ENCODE data around the gene RASSF8. TPM values are rescaled to one million over a fixed set of nuclear protein-coding genes. Genes with fewer than 3 reads are reported as not detected.

RASSF8 gene
- total and polyA plus RNA-seq, 3 experiments from 2014 or later, result 0.31 TPM; not detected in 2

GRCh38 chr12:26100666-26101349 lies 142.3 kb downstream of the RASSF8 start:
- no peak overlapping the region for H3K27ac ChIP-seq (ENCODE audit: low read depth, low read length)
- POLR2A ChIA-PET, result no interaction called here
- Mint-ChIP-seq H3K27me3 (peaks cover 9 to 45% of the 10 kb centered on the region in 2 donors), H3K4me1 (no peaks in the 10 kb centered on the region), H3K36me3 (no peaks in the 10 kb centered on the region), H3K4me3 (no peak overlapping the region), H3K27ac (no peak overlapping the region), H3K9me3 (no peaks in the 10 kb centered on the region)
- H3K27me3 ChIP-seq (ENCODE audit: insufficient read depth, low read length, poor library complexity, severe bottlenecking), result peaks cover 18% of the 10 kb centered on the region
- CTCF ChIA-PET, result no interaction called here
- no peaks in the 10 kb centered on the region for H3K4me1 ChIP-seq (ENCODE audit: insufficient read depth, low read length)
- no peaks in the 10 kb centered on the region for H3K36me3 ChIP-seq (ENCODE audit: insufficient read depth, low read length)
- no peak for DNase-seq
- H3K4me3 ChIP-seq (ENCODE audit: low read length), result no peak overlapping the region
- no peaks in the 10 kb centered on the region for H3K9me3 ChIP-seq (ENCODE audit: low read length)

DNA sequence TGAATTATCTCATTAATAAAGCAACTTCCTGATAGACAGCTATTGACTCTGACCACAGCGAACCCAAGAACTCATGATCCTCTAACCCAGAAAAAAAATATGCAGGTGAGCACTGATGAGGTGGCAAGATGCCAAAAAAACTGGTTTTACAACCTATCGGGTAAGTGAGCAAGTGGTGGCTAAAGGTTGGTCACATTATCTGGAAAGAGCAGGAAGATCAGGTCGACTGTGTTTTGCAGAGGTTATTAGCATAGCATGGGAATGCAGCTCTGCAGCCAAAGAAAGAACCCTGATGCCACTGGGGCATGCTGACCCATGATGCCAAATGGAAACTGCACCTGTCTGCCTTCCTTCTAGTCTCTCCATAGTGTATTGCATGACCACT lies 142.9 kb downstream of the RASSF8 start:
- Mint-ChIP-seq H3K4me1 (no peaks in the 10 kb centered on the region), H3K36me3 (no peaks in the 10 kb centered on the region), H3K27ac (no peak overlapping the region), H3K9me3 (no peaks in the 10 kb centered on the region), H3K4me3 (no peak overlapping the region), H3K27me3 (peaks cover 11 to 45% of the 10 kb centered on the region in 2 donors)
- H3K9me3 ChIP-seq (ENCODE audit: low read length), result no peaks in the 10 kb centered on the region
- H3K4me1 ChIP-seq (ENCODE audit: insufficient read depth, low read length), result no peaks in the 10 kb centered on the region
- no peak overlapping the region for H3K4me3 ChIP-seq (ENCODE audit: low read length)
- ChIA-PET CTCF (no interaction called here), POLR2A (no interaction called here)
- no peak for DNase-seq
- H3K27ac ChIP-seq (ENCODE audit: low read depth, low read length), result no peak overlapping the region
- H3K36me3 ChIP-seq (ENCODE audit: insufficient read depth, low read length), result no peaks in the 10 kb centered on the region
- H3K27me3 ChIP-seq (ENCODE audit: insufficient read depth, low read length, poor library complexity, severe bottlenecking), result peaks cover 19% of the 10 kb centered on the region

GRCh38 chr12:26101763-26102162 lies 143.3 kb downstream of the RASSF8 start:
- DNase-seq, result no peak
- Mint-ChIP-seq H3K4me1 (no peaks in the 10 kb centered on the region), H3K4me3 (no peak overlapping the region), H3K27me3 (peaks cover 14 to 45% of the 10 kb centered on the region in 2 donors), H3K9me3 (no peaks in the 10 kb centered on the region), H3K36me3 (no peaks in the 10 kb centered on the region), H3K27ac (no peak overlapping the region)
- H3K4me3 ChIP-seq (ENCODE audit: low read length), result no peak overlapping the region
- H3K4me1 ChIP-seq (ENCODE audit: insufficient read depth, low read length), result no peaks in the 10 kb centered on the region
- H3K27ac ChIP-seq (ENCODE audit: low read depth, low read length), result no peak overlapping the region
- POLR2A ChIA-PET, result no interaction called here
- no peaks in the 10 kb centered on the region for H3K36me3 ChIP-seq (ENCODE audit: insufficient read depth, low read length)
- H3K9me3 ChIP-seq (ENCODE audit: low read length), result no peaks in the 10 kb centered on the region
- H3K27me3 ChIP-seq (ENCODE audit: insufficient read depth, low read length, poor library complexity, severe bottlenecking), result peaks cover 20% of the 10 kb centered on the region
- CTCF ChIA-PET, result no interaction called here

GRCh38 chr12:26102953-26103352 lies 144.5 kb downstream of the RASSF8 start:
- ChIA-PET CTCF (no interaction called here), POLR2A (no interaction called here)
- Histone ChIP-seq H3K27ac (ENCODE audit: low read depth, low read length) (no peak overlapping the region), H3K27me3 (ENCODE audit: insufficient read depth, low read length, poor library complexity, severe bottlenecking) (peaks cover 20% of the 10 kb centered on the region), H3K4me3 (ENCODE audit: low read length) (no peak overlapping the region), H3K9me3 (ENCODE audit: low read length) (no peaks in the 10 kb centered on the region), H3K4me1 (ENCODE audit: insufficient read depth, low read length) (no peaks in the 10 kb centered on the region), H3K36me3 (ENCODE audit: insufficient read depth, low read length) (no peaks in the 10 kb centered on the region)
- Mint-ChIP-seq H3K4me1 (no peaks in the 10 kb centered on the region), H3K9me3 (no peaks in the 10 kb centered on the region), H3K36me3 (no peaks in the 10 kb centered on the region), H3K27ac (no peak overlapping the region), H3K4me3 (no peak overlapping the region), H3K27me3 (peaks cover 13 to 52% of the 10 kb centered on the region in 2 donors)
- no peak for DNase-seq

DNA sequence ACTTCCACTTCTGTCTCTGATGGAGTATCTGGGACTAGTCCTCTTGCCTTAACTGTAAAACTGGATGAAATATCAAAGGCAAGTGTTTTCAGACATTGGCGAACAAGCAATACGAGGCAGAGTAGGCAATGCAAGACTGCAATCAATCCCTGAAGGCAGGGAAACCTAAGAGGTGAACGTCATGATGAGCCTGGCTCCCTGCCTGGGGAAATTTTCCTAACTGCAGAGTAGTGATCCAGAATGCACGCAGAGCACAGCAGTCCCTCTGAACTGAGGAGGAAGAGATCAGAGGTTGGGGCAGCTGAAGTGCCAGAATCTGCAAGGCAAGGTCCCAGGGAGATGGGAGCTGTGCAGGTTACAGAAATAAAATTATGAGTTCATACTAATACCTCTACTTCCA lies 147.9 kb downstream of the RASSF8 start:
- Histone ChIP-seq H3K4me1 (ENCODE audit: insufficient read depth, low read length) (no peaks in the 10 kb centered on the region), H3K27me3 (ENCODE audit: insufficient read depth, low read length, poor library complexity, severe bottlenecking) (peaks cover 11% of the 10 kb centered on the region), H3K36me3 (ENCODE audit: insufficient read depth, low read length) (no peaks in the 10 kb centered on the region), H3K4me3 (ENCODE audit: low read length) (no peak overlapping the region), H3K27ac (ENCODE audit: low read depth, low read length) (no peak overlapping the region), H3K9me3 (ENCODE audit: low read length) (no peaks in the 10 kb centered on the region)
- H3K4me1 Mint-ChIP-seq, result no peaks in the 10 kb centered on the region
- H3K36me3 Mint-ChIP-seq, result no peaks in the 10 kb centered on the region
- DNase-seq, result no peak
- H3K9me3 Mint-ChIP-seq, result no peaks in the 10 kb centered on the region
- H3K27me3 Mint-ChIP-seq, result peaks cover 17 to 49% of the 10 kb centered on the region in 2 donors
- no peak overlapping the region for H3K4me3 Mint-ChIP-seq
- ChIA-PET POLR2A (no interaction called here), CTCF (no interaction called here)
- no peak overlapping the region for H3K27ac Mint-ChIP-seq

DNA sequence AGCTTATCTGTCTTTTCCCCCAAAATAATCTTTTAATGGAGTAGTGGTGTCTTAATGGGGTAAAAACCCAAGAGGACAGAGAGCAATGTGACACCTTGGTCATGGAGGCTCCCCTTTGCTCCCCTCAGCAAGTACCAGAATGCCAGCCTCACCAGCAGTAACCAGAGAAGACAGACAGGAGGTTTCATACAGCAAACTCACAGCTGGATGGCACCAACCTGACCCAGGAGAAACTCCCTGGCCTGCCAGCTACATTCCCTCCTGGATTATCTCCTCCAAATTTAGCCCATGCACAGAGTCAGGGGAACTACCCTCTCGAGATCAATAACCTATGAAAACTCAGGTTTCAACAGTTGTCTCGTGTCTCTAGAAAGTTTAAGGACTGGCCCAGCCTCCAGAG lies 150.4 kb downstream of the RASSF8 start:
- ChIA-PET CTCF (interaction anchor here (1.1 kb wide), 1 partner anchor 12 kb away, joined by 4 read pairs; no protein-coding TSS in a partner anchor), POLR2A (no interaction called here)
- Histone ChIP-seq H3K27me3 (ENCODE audit: insufficient read depth, low read length, poor library complexity, severe bottlenecking) (peaks cover 3% of the 10 kb centered on the region), H3K4me3 (ENCODE audit: low read length) (no peak overlapping the region), H3K36me3 (ENCODE audit: insufficient read depth, low read length) (no peaks in the 10 kb centered on the region), H3K4me1 (ENCODE audit: insufficient read depth, low read length) (peaks cover 3% of the 10 kb centered on the region), H3K27ac (ENCODE audit: low read depth, low read length) (no peak overlapping the region), H3K9me3 (ENCODE audit: low read length) (no peaks in the 10 kb centered on the region)
- Mint-ChIP-seq H3K9me3 (no peaks in the 10 kb centered on the region), H3K36me3 (no peaks in the 10 kb centered on the region), H3K4me3 (peak overlapping the region in 1 of 7 donors; percentile 34), H3K4me1 (peaks cover 4 to 8% (median 8%) of the 10 kb centered on the region in 3 donors), H3K27ac (no peak overlapping the region), H3K27me3 (peaks cover 28 to 52% of the 10 kb centered on the region in 2 donors)
- no peak for DNase-seq

DNA sequence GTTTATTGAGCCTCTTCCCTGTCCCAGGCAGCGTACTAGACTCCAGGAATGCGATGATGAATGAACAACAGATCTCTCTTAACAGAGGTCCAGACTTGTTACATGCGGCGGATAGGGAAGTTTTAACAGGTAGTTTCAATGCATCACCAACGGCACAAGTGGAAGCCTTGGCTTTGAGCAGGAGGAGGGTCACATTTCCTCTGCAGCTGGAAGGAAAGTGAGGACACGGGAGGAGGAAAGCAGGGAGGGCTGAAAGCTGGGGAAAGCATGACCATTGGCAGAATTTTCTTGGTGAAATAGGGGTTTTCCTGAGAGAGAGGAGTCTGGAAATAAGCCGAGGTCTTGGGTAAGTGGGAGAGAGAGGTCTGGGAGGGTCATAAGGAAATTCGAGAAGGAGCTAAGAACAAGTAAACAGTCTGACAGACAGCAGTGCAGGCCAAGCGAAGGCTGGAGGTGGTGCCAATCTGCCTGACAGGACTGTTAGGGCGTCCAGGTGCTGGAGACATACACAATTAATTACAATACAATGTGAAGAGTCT lies 150.9 kb downstream of the RASSF8 start:
- H3K27me3 Mint-ChIP-seq, result peaks cover 29 to 49% of the 10 kb centered on the region in 2 donors
- H3K36me3 ChIP-seq (ENCODE audit: insufficient read depth, low read length), result no peaks in the 10 kb centered on the region
- no peaks in the 10 kb centered on the region for H3K9me3 ChIP-seq (ENCODE audit: low read length)
- ChIA-PET POLR2A (no interaction called here), CTCF (no interaction called here)
- H3K4me1 ChIP-seq (ENCODE audit: insufficient read depth, low read length), result peaks cover 4% of the 10 kb centered on the region
- no peak overlapping the region for H3K27ac ChIP-seq (ENCODE audit: low read depth, low read length)
- H3K4me3 ChIP-seq (ENCODE audit: low read length), result no peak overlapping the region
- peaks cover 3% of the 10 kb centered on the region for H3K27me3 ChIP-seq (ENCODE audit: insufficient read depth, low read length, poor library complexity, severe bottlenecking)
- no peaks in the 10 kb centered on the region for H3K36me3 Mint-ChIP-seq
- DNase-seq, result no peak
- peaks cover 4 to 9% (median 8%) of the 10 kb centered on the region in 3 donors for H3K4me1 Mint-ChIP-seq
- peak overlapping the region in 1 of 8 donors; percentile 70 for H3K27ac Mint-ChIP-seq
- H3K4me3 Mint-ChIP-seq, result no peak overlapping the region
- H3K9me3 Mint-ChIP-seq, result no peaks in the 10 kb centered on the region

GRCh38 chr12:26112232-26112631 lies 153.8 kb downstream of the RASSF8 start:
- Mint-ChIP-seq H3K4me3 (peak overlapping the region in 1 of 7 donors; percentile 8), H3K27ac (no peak overlapping the region), H3K4me1 (peaks cover 8 to 13% (median 10%) of the 10 kb centered on the region in 3 donors), H3K36me3 (no peaks in the 10 kb centered on the region), H3K27me3 (peaks cover 31 to 64% of the 10 kb centered on the region in 2 donors), H3K9me3 (no peaks in the 10 kb centered on the region)
- Histone ChIP-seq H3K4me1 (ENCODE audit: insufficient read depth, low read length) (peaks cover 4% of the 10 kb centered on the region), H3K9me3 (ENCODE audit: low read length) (no peaks in the 10 kb centered on the region), H3K4me3 (ENCODE audit: low read length) (no peak overlapping the region), H3K27me3 (ENCODE audit: insufficient read depth, low read length, poor library complexity, severe bottlenecking) (no peaks in the 10 kb centered on the region), H3K27ac (ENCODE audit: low read depth, low read length) (no peak overlapping the region), H3K36me3 (ENCODE audit: insufficient read depth, low read length) (no peaks in the 10 kb centered on the region)
- ChIA-PET CTCF (no interaction called here), POLR2A (no interaction called here)
- DNase-seq, result no peak

All from CD8-positive, alpha-beta memory T cell (primary cell).